Lower leg skin (tissue), 3 donors: ENCODE measurements around the gene LIFR.

Experiments used
- CTCF ChIP-seq, 3 donors: fragments of 450-650 bp; IDR thresholded peaks; one replicate each; pipeline ENCODE4 v1.5.1; 2016; ENCODE audit warnings: antibody characterized with exemption in 3 of 3, mild to moderate bottlenecking in 3 of 3, moderate library complexity in 2 of 3
- POLR2A ChIP-seq, 2 donors: fragments of 450-650 bp; IDR thresholded peaks; one replicate each; pipeline ENCODE4 v1.6.1; 2016 to 2017; ENCODE audit warnings: antibody characterized with exemption in 2 of 2, mild to moderate bottlenecking in 1 of 2, moderate library complexity in 1 of 2

- no peak for TF ChIP-seq CTCF (IDR thresholded peaks at IDR 0.05)
- TF ChIP-seq POLR2A (IDR thresholded peaks at IDR 0.05): no peak
Observed at GRCh38 chr5:38462976-38463633, 93.3 kb downstream of the LIFR start.
